ENCODE results near the gene PRRG3. TPM values are rescaled to one million over a fixed set of nuclear protein-coding genes. Genes with fewer than 3 reads are reported as not detected.

The PRRG3 gene
- total RNA-seq, 1 donor from 2014 or later, result not detected

GRCh38 chrX:151698485-151698884 lies 3.2 kb downstream of the PRRG3 start:
- intact Hi-C loops (cut with micrococcal nuclease), result loop anchor here (5.0 kb wide), 1 partner anchor 926 kb away; no protein-coding TSS in a partner anchor
- Mint-ChIP-seq H3K4me1 (ENCODE audit: low read depth) (no peaks in the 10 kb centered on the region), H3K27me3 (ENCODE audit: low read depth) (peaks cover 7% of the 10 kb centered on the region), H3K36me3 (ENCODE audit: low read depth) (no peaks in the 10 kb centered on the region), H3K4me3 (ENCODE audit: low read depth) (no peak overlapping the region), H3K9me3 (no peaks in the 10 kb centered on the region), H3K27ac (no peak overlapping the region)
- no peak for DNase-seq (ENCODE audit: low spot score)

- DNase-seq (ENCODE audit: low spot score), result no peak
- Mint-ChIP-seq H3K9me3 (no peaks in the 10 kb centered on the region), H3K4me1 (ENCODE audit: low read depth) (no peaks in the 10 kb centered on the region), H3K4me3 (ENCODE audit: low read depth) (no peak overlapping the region), H3K36me3 (ENCODE audit: low read depth) (no peaks in the 10 kb centered on the region), H3K27ac (no peak overlapping the region), H3K27me3 (ENCODE audit: low read depth) (peaks cover 5% of the 10 kb centered on the region)
- intact Hi-C loops (cut with micrococcal nuclease), result loop anchor here (5.0 kb wide), 1 partner anchor 927 kb away; no protein-coding TSS in a partner anchor
These were observed 4.5 kb downstream of the PRRG3 start for GRCh38 chrX:151699746-151700145.

- Mint-ChIP-seq H3K27me3 (ENCODE audit: low read depth) (peaks cover 2% of the 10 kb centered on the region), H3K9me3 (no peaks in the 10 kb centered on the region), H3K27ac (no peak overlapping the region), H3K4me3 (ENCODE audit: low read depth) (no peak overlapping the region), H3K4me1 (ENCODE audit: low read depth) (no peaks in the 10 kb centered on the region), H3K36me3 (ENCODE audit: low read depth) (no peaks in the 10 kb centered on the region)
- no peak for DNase-seq (ENCODE audit: low spot score)
- intact Hi-C loops (cut with micrococcal nuclease), result no loop called here
These were observed 5.3 kb downstream of the PRRG3 start for GRCh38 chrX:151700581-151700980.

GRCh38 chrX:151701071-151701470 lies 5.8 kb downstream of the PRRG3 start:
- Mint-ChIP-seq H3K4me1 (ENCODE audit: low read depth) (no peaks in the 10 kb centered on the region), H3K27me3 (ENCODE audit: low read depth) (peaks cover 1% of the 10 kb centered on the region), H3K4me3 (ENCODE audit: low read depth) (no peak overlapping the region), H3K27ac (no peak overlapping the region), H3K36me3 (ENCODE audit: low read depth) (no peaks in the 10 kb centered on the region), H3K9me3 (no peaks in the 10 kb centered on the region)
- DNase-seq (ENCODE audit: low spot score), result no peak
- intact Hi-C loops (cut with micrococcal nuclease), result no loop called here

- Mint-ChIP-seq H3K4me3 (ENCODE audit: low read depth) (no peak overlapping the region), H3K36me3 (ENCODE audit: low read depth) (no peaks in the 10 kb centered on the region), H3K9me3 (no peaks in the 10 kb centered on the region), H3K27me3 (ENCODE audit: low read depth) (peaks cover under 1% of the 10 kb centered on the region), H3K27ac (no peak overlapping the region), H3K4me1 (ENCODE audit: low read depth) (no peaks in the 10 kb centered on the region)
- no peak for DNase-seq (ENCODE audit: low spot score)
- intact Hi-C loops (cut with micrococcal nuclease), result no loop called here
These were observed 6.3 kb downstream of the PRRG3 start for GRCh38 chrX:151701531-151701930.

- Mint-ChIP-seq H3K4me3 (ENCODE audit: low read depth) (no peak overlapping the region), H3K36me3 (ENCODE audit: low read depth) (no peaks in the 10 kb centered on the region), H3K27ac (no peak overlapping the region), H3K9me3 (no peaks in the 10 kb centered on the region), H3K4me1 (ENCODE audit: low read depth) (no peaks in the 10 kb centered on the region), H3K27me3 (ENCODE audit: low read depth) (no peaks in the 10 kb centered on the region)
- no peak for DNase-seq (ENCODE audit: low spot score)
- intact Hi-C loops (cut with micrococcal nuclease), result no loop called here
These were observed 6.9 kb downstream of the PRRG3 start for GRCh38 chrX:151702026-151702714.

GRCh38 chrX:151702741-151703340 lies 7.6 kb downstream of the PRRG3 start:
- Mint-ChIP-seq H3K4me3 (ENCODE audit: low read depth) (no peak overlapping the region), H3K27me3 (ENCODE audit: low read depth) (no peaks in the 10 kb centered on the region), H3K9me3 (no peaks in the 10 kb centered on the region), H3K36me3 (ENCODE audit: low read depth) (no peaks in the 10 kb centered on the region), H3K4me1 (ENCODE audit: low read depth) (no peaks in the 10 kb centered on the region), H3K27ac (no peak overlapping the region)
- intact Hi-C loops (cut with micrococcal nuclease), result no loop called here
- DNase-seq (ENCODE audit: low spot score), result no peak

GRCh38 chrX:151703487-151703886 lies 8.2 kb downstream of the PRRG3 start:
- Mint-ChIP-seq H3K4me1 (ENCODE audit: low read depth) (no peaks in the 10 kb centered on the region), H3K4me3 (ENCODE audit: low read depth) (no peak overlapping the region), H3K36me3 (ENCODE audit: low read depth) (no peaks in the 10 kb centered on the region), H3K27ac (no peak overlapping the region), H3K9me3 (no peaks in the 10 kb centered on the region), H3K27me3 (ENCODE audit: low read depth) (no peaks in the 10 kb centered on the region)
- intact Hi-C loops (cut with micrococcal nuclease), result no loop called here
- DNase-seq (ENCODE audit: low spot score), result no peak

- no peak overlapping the region for H3K4me3 Mint-ChIP-seq (ENCODE audit: low read depth)
- no peaks in the 10 kb centered on the region for H3K27me3 Mint-ChIP-seq (ENCODE audit: low read depth)
- H3K36me3 Mint-ChIP-seq (ENCODE audit: low read depth), result no peaks in the 10 kb centered on the region
- intact Hi-C loops (cut with micrococcal nuclease), result no loop called here
- H3K9me3 Mint-ChIP-seq, result no peaks in the 10 kb centered on the region
- no peak overlapping the region for H3K27ac Mint-ChIP-seq
- no peak for DNase-seq (ENCODE audit: low spot score)
- H3K4me1 Mint-ChIP-seq (ENCODE audit: low read depth), result no peaks in the 10 kb centered on the region
These were observed 8.9 kb downstream of the PRRG3 start for GRCh38 chrX:151704041-151704663.

GRCh38 chrX:151708821-151709220 lies 13.6 kb downstream of the PRRG3 start:
- H3K27ac Mint-ChIP-seq, result no peak overlapping the region
- H3K27me3 Mint-ChIP-seq (ENCODE audit: low read depth), result no peaks in the 10 kb centered on the region
- H3K9me3 Mint-ChIP-seq, result no peaks in the 10 kb centered on the region
- H3K36me3 Mint-ChIP-seq (ENCODE audit: low read depth), result no peaks in the 10 kb centered on the region
- H3K4me1 Mint-ChIP-seq (ENCODE audit: low read depth), result no peaks in the 10 kb centered on the region
- no peak for DNase-seq (ENCODE audit: low spot score)
- H3K4me3 Mint-ChIP-seq (ENCODE audit: low read depth), result no peak overlapping the region
- intact Hi-C loops (cut with micrococcal nuclease), result no loop called here

- DNase-seq (ENCODE audit: low spot score), result no peak
- intact Hi-C loops (cut with micrococcal nuclease), result no loop called here
- H3K4me3 Mint-ChIP-seq (ENCODE audit: low read depth), result no peak overlapping the region
- no peaks in the 10 kb centered on the region for H3K9me3 Mint-ChIP-seq
- H3K27ac Mint-ChIP-seq, result no peak overlapping the region
- no peaks in the 10 kb centered on the region for H3K36me3 Mint-ChIP-seq (ENCODE audit: low read depth)
- H3K4me1 Mint-ChIP-seq (ENCODE audit: low read depth), result no peaks in the 10 kb centered on the region
- H3K27me3 Mint-ChIP-seq (ENCODE audit: low read depth), result no peaks in the 10 kb centered on the region
These were observed 15.2 kb downstream of the PRRG3 start for GRCh38 chrX:151710457-151710856.

- intact Hi-C loops (cut with micrococcal nuclease), result no loop called here
- Mint-ChIP-seq H3K36me3 (ENCODE audit: low read depth) (no peaks in the 10 kb centered on the region), H3K9me3 (no peaks in the 10 kb centered on the region), H3K27ac (no peak overlapping the region), H3K27me3 (ENCODE audit: low read depth) (no peaks in the 10 kb centered on the region), H3K4me3 (ENCODE audit: low read depth) (no peak overlapping the region), H3K4me1 (ENCODE audit: low read depth) (no peaks in the 10 kb centered on the region)
- no peak for DNase-seq (ENCODE audit: low spot score)
These were observed 15.9 kb downstream of the PRRG3 start for GRCh38 chrX:151711154-151711553.

GRCh38 chrX:151711787-151712186 lies 16.5 kb downstream of the PRRG3 start:
- H3K4me1 Mint-ChIP-seq (ENCODE audit: low read depth), result no peaks in the 10 kb centered on the region
- no peak overlapping the region for H3K4me3 Mint-ChIP-seq (ENCODE audit: low read depth)
- H3K9me3 Mint-ChIP-seq, result no peaks in the 10 kb centered on the region
- H3K27ac Mint-ChIP-seq, result no peak overlapping the region
- no peaks in the 10 kb centered on the region for H3K27me3 Mint-ChIP-seq (ENCODE audit: low read depth)
- no peaks in the 10 kb centered on the region for H3K36me3 Mint-ChIP-seq (ENCODE audit: low read depth)
- intact Hi-C loops (cut with micrococcal nuclease), result no loop called here
- no peak for DNase-seq (ENCODE audit: low spot score)
